ENCODE data around the gene GPR63. TPM values are rescaled to one million over a fixed set of nuclear protein-coding genes. Genes with fewer than 3 reads are reported as not detected.

GPR63 gene
- total and polyA plus RNA-seq, 9 of the 15 experiments (the other 6 are each of a cell fraction or from before 2014, with no cell fraction given): 1.6 to 5.1 (median 3.7) TPM

DNA sequence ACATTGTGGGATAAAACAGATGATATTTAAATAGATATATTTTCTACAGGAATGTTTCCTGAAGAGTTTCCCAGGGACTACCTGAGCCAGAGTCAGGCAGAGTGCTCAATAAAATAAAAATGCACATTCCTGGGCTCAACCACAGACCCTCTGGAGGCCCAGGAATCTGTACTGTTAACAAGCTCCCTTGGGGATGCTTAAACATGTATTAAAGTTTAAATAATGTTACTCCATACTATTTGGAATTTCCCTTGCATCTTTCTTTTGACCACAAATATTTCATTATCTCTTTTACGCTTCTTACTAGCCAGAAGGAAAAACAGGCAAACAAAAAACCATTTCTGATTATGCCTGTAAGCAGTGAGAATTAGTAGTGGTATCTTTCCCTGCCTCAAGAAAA lies 42.3 kb downstream of the GPR63 start:
- H3K4me1 ChIP-seq (replicated peaks in 1 of 2; ENCODE audit: control insufficient read depth in 2 of 2, insufficient read depth in 2 of 2, low read length in 2 of 2): no peaks in the 10 kb centered on the region
- intact Hi-C loops (cut with micrococcal nuclease) (no loop called here), in situ Hi-C loops (cut with MboI) (no loop called here)
- ATAC-seq: no peak
- H3K4me3 ChIP-seq: no peak overlapping the region
- peaks cover 14% of the 10 kb centered on the region; the same call in 2 of the 3 replicates for H3K36me3 ChIP-seq (ENCODE audit: control insufficient read depth, insufficient read depth, low read length)
- no peaks in the 10 kb centered on the region for H3K79me2 ChIP-seq (ENCODE audit: control insufficient read depth, insufficient read depth, low read length)
- no peak for DNase-seq (ENCODE audit: extremely low read depth in 1 of 4, low spot score in 3 of 4)
- no peak overlapping the region for H3K4me2 ChIP-seq (ENCODE audit: insufficient read depth, low read length)
- BruUV-seq (replicated peaks): no TSS peak
- no peaks in the 10 kb centered on the region for H4K20me1 ChIP-seq (replicated peaks; ENCODE audit: control insufficient read depth, insufficient read depth, low read length)
- H3K27ac ChIP-seq (ENCODE audit: extremely low read depth, low read depth, low read length): no peak overlapping the region
- H3K9me3 ChIP-seq (replicated peaks; ENCODE audit: control insufficient read depth, insufficient read depth, low read depth, low read length): no peaks in the 10 kb centered on the region
- 69% methylated on average over 1 of the region's 1 CpG for WGBS (ENCODE audit: insufficient coverage, low coverage, missing lambda C conversion rate)
- TF ChIP-seq MIER1 (IDR thresholded peaks at IDR 0.05; ENCODE audit: low read depth) (no peak), CREBBP (IDR thresholded peaks at IDR 0.05; ENCODE audit: low read depth, low read length) (no peak), ADNP (tag; IDR thresholded peaks at IDR 0.05) (no peak), SNIP1 (IDR thresholded peaks at IDR 0.05; ENCODE audit: low read depth) (no peak), HNRNPL (IDR thresholded peaks at IDR 0.05; ENCODE audit: low read depth, low read length) (no peak), HDAC8 (tag; IDR thresholded peaks at IDR 0.05) (no peak), ZNF586 (CRISPR knock-in tag; conservative IDR thresholded peaks at IDR 0.05) (no peak), ETV6 (IDR thresholded peaks at IDR 0.05; ENCODE audit: borderline replicate concordance in 1 of 2, low read depth in 2 of 2, low read length in 1 of 2) (no peak), ETV6 (CRISPR knock-in tag; IDR thresholded peaks at IDR 0.05; ENCODE audit: borderline replicate concordance) (no peak), CEBPB (tag; IDR thresholded peaks at IDR 0.05) (no peak), RB1 (IDR thresholded peaks at IDR 0.05; ENCODE audit: low read depth) (no peak), KDM5B (IDR thresholded peaks at IDR 0.05; ENCODE audit: insufficient replicate concordance, low read depth, low read length) (no peak), ZBTB1 (CRISPR knock-in tag; IDR thresholded peaks at IDR 0.05; ENCODE audit: borderline replicate concordance, low read depth) (no peak), ZNF717 (CRISPR knock-in tag; IDR thresholded peaks at IDR 0.05) (no peak), NFIX (CRISPR knock-in tag; IDR thresholded peaks at IDR 0.05; ENCODE audit: low read depth) (no peak), POLR2G (IDR thresholded peaks at IDR 0.05; ENCODE audit: low read depth, low read length) (no peak), ZNF780A (CRISPR knock-in tag; IDR thresholded peaks at IDR 0.05) (no peak)
- TF ChIP-seq, protein P1, sequence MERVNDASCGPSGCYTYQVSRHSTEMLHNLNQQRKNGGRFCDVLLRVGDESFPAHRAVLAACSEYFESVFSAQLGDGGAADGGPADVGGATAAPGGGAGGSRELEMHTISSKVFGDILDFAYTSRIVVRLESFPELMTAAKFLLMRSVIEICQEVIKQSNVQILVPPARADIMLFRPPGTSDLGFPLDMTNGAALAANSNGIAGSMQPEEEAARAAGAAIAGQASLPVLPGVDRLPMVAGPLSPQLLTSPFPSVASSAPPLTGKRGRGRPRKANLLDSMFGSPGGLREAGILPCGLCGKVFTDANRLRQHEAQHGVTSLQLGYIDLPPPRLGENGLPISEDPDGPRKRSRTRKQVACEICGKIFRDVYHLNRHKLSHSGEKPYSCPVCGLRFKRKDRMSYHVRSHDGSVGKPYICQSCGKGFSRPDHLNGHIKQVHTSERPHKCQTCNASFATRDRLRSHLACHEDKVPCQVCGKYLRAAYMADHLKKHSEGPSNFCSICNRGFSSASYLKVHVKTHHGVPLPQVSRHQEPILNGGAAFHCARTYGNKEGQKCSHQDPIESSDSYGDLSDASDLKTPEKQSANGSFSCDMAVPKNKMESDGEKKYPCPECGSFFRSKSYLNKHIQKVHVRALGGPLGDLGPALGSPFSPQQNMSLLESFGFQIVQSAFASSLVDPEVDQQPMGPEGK (CRISPR knock-in tag; IDR thresholded peaks at IDR 0.05; ENCODE audit: borderline replicate concordance): no peak
- TF ChIP-seq, protein P2, sequence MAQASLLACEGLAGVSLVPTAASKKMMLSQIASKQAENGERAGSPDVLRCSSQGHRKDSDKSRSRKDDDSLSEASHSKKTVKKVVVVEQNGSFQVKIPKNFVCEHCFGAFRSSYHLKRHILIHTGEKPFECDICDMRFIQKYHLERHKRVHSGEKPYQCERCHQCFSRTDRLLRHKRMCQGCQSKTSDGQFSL (CRISPR knock-in tag; IDR thresholded peaks at IDR 0.05): no peak
- TF ChIP-seq, protein P2 (tag; IDR thresholded peaks at IDR 0.05): no peak
- CTCF ChIA-PET (ENCODE audit: low intra/inter-chr PET ratio): no interaction called here
- FAIRE-seq: no peak
- no peak overlapping the region for H3K9ac ChIP-seq (ENCODE audit: insufficient read depth in 1 of 2, low read depth in 2 of 2, low read length in 2 of 2)
- no peak overlapping the region for H2AFZ ChIP-seq (ENCODE audit: low read depth, low read length)
- no peaks in the 10 kb centered on the region for H3K9me1 ChIP-seq (ENCODE audit: control insufficient read depth, insufficient read depth, low read length)
- POLR2A ChIA-PET: no interaction called here
- H3K27me3 ChIP-seq (ENCODE audit: control insufficient read depth in 2 of 2, insufficient read depth in 2 of 2, low read length in 2 of 2): no peaks in the 10 kb centered on the region

Data from K562 (cell line).